GM12864 (cell line): ENCODE data around the gene SDR42E2.
"Not testable (repeated sequence)": the region's sequence is repeated elsewhere in the genome, so short reads cannot be mapped to it uniquely, and the experiment has no call there.

ENCODE experiments used
- DNase-seq: peaks from one replicate; pipeline ENCODE4 v3.0.0-alpha.2; 2011; ENCODE audit warnings: low read depth
- H3K4me3 ChIP-seq: 2 replicates; pipeline ENCODE4 v1.5.1; 2011; ENCODE audit warnings: mild to moderate bottlenecking, low read depth, low read length, control low read depth
- TF ChIP-seq, protein P1 (sequence below): IDR thresholded peaks from 2 replicates; pipeline ENCODE4 v1.5.1; 2011; ENCODE audit warnings: low read depth, mild to moderate bottlenecking, moderate library complexity, low read length, control low read depth, inconsistent platforms; ENCODE audit errors: missing control alignments

SDR42E2 gene

DNA sequence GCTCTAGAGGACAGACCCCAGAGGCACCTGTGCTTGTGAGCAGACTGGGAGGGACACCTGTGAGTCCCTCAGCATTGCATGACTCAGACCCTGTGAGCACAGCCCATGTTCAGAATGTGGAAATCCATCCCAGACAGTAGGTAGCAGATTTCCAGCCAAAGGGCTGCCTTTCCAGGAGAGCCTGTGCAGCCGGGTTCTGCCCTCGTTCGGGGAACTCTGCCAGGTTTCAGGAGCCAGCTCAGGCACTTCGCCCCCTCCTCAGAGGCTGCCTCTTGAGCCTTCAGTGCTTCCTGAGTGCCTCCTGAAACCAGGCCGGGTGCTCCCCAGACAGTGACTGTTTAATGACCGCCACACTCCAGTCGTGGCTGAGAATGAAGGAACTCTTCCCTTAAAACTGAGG lies 23.3 kb upstream of the SDR42E2 start:
- TF ChIP-seq, protein P1, sequence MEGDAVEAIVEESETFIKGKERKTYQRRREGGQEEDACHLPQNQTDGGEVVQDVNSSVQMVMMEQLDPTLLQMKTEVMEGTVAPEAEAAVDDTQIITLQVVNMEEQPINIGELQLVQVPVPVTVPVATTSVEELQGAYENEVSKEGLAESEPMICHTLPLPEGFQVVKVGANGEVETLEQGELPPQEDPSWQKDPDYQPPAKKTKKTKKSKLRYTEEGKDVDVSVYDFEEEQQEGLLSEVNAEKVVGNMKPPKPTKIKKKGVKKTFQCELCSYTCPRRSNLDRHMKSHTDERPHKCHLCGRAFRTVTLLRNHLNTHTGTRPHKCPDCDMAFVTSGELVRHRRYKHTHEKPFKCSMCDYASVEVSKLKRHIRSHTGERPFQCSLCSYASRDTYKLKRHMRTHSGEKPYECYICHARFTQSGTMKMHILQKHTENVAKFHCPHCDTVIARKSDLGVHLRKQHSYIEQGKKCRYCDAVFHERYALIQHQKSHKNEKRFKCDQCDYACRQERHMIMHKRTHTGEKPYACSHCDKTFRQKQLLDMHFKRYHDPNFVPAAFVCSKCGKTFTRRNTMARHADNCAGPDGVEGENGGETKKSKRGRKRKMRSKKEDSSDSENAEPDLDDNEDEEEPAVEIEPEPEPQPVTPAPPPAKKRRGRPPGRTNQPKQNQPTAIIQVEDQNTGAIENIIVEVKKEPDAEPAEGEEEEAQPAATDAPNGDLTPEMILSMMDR, result no peak
- H3K4me3 ChIP-seq, result no peak overlapping the region
- DNase-seq, result no peak

GRCh38 chr16:22139732-22140131 lies 22.6 kb upstream of the SDR42E2 start:
- TF ChIP-seq, protein P1, result no peak
- no peak for DNase-seq
- no peak overlapping the region for H3K4me3 ChIP-seq

GRCh38 chr16:22141767-22142166 lies 20.5 kb upstream of the SDR42E2 start:
- TF ChIP-seq, protein P1, result peak; percentile 65
- DNase-seq, result no peak
- no peak overlapping the region for H3K4me3 ChIP-seq

DNA sequence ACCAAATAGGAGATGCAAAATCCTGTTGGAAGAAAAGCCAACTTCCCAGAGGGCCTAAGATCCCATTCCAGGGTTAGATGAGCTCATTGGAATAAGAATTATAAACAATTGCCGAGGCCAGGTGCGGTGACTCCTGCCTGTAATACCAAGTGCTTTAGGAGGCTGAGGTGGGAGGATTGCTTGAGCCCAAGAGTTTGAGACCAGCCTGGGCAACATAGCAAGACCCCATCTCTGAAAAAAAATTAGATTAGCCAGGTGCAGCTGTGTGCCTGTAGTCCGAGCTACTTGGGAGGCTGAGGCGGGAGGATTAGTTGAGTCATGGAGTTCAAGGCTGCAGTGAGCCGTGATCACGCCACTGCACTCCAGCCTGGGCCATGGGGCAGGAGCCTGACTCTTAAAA lies 17.8 kb upstream of the SDR42E2 start:
- DNase-seq, result no peak
- TF ChIP-seq, protein P1, result no peak
- no peak overlapping the region for H3K4me3 ChIP-seq

DNA sequence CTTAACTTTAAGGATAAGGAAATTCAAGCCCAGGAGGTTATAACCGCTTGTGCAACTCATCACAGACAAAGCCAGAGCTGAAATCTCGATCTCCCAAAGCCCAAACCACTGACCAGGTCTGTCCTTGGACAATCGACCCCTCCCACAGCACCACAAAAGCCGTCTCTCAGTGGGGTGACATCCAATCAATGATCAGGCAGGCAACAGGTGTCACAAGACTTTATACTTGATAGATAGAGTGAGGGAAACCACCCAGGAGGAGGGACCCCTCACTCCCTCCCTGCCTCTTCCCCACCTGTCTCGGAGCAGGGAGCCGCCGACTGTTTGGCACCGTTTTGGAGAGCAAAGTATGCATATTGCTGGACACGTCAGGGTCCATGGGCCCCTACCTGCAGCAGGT lies 14.5 kb upstream of the SDR42E2 start:
- TF ChIP-seq, protein P1, result no peak
- DNase-seq, result no peak
- no peak overlapping the region for H3K4me3 ChIP-seq

- TF ChIP-seq, protein P1, result no peak
- no peak for DNase-seq
- H3K4me3 ChIP-seq, result no peak overlapping the region
Measured at GRCh38 chr16:22151246-22151998, 10.9 kb upstream of the SDR42E2 start.

GRCh38 chr16:22152316-22152715 lies 10.0 kb upstream of the SDR42E2 start:
- DNase-seq, result no peak
- no peak overlapping the region for H3K4me3 ChIP-seq
- TF ChIP-seq, protein P1, result no peak

DNA sequence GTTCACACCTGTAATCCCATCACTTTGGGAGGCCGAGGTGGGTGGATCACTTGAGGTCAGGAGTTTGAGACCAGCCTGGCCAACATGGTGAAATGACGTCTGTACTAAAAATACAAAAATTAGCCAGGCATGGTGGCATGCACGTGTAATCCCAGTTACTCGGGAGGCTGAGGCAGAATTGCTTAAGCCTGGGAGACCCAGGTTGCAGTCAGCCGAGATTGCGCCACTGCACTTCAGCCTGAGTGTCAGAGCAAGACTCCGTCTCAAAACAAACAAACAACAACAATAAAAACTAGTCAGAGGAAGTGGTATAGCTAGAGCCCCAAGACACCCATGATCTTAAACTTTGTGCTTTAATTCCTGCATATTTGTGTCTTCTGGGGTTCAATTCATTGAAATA lies 9.2 kb upstream of the SDR42E2 start:
- not testable (repeated sequence) for DNase-seq

More for the DNA sequence above, 9.2 kb upstream of the SDR42E2 start:
- H3K4me3 ChIP-seq, result not testable (repeated sequence)
